GM12865 (cell line): ENCODE results near the gene HIC2.
"Not testable (repeated sequence)": the region's sequence is repeated elsewhere in the genome, so short reads cannot be mapped to it uniquely, and the experiment has no call there.

Experiments
- DNase-seq: peaks from one replicate; pipeline ENCODE4 v3.0.0; 2010; ENCODE audit warnings: low read depth
- H3K4me3 ChIP-seq: 2 replicates; pipeline ENCODE4 v1.5.1; 2011; ENCODE audit warnings: mild to moderate bottlenecking, low read depth, low read length, control low read depth
- CTCF ChIP-seq: IDR thresholded peaks from 2 replicates; pipeline ENCODE4 v1.5.1; 2011; ENCODE audit warnings: low read length, control low read depth, low read depth, inconsistent platforms; ENCODE audit not compliant: insufficient read depth; ENCODE audit errors: missing control alignments

The HIC2 gene

GRCh38 chr22:21424084-21424709 is 7.0 kb downstream of the HIC2 start:
- not testable (repeated sequence) for DNase-seq, H3K4me3 ChIP-seq

- H3K4me3 ChIP-seq, DNase-seq: not testable (repeated sequence)
Observed at GRCh38 chr22:21434378-21435233, 17.4 kb downstream of the HIC2 start.

GRCh38 chr22:21435998-21436810 is 19.0 kb downstream of the HIC2 start:
- not testable (repeated sequence) for DNase-seq, H3K4me3 ChIP-seq

GRCh38 chr22:21438013-21438412 is 20.8 kb downstream of the HIC2 start:
- not testable (repeated sequence) for DNase-seq, H3K4me3 ChIP-seq

- not testable (repeated sequence) for H3K4me3 ChIP-seq, DNase-seq
Observed at GRCh38 chr22:21440018-21440636, 23.0 kb downstream of the HIC2 start.

GRCh38 chr22:21440676-21441075 is 23.5 kb downstream of the HIC2 start:
- not testable (repeated sequence) for H3K4me3 ChIP-seq, DNase-seq

- not testable (repeated sequence) for H3K4me3 ChIP-seq, DNase-seq
Observed at GRCh38 chr22:21441170-21441569, 24.0 kb downstream of the HIC2 start.

GRCh38 chr22:21442123-21442522 is 25.0 kb downstream of the HIC2 start:
- not testable (repeated sequence) for DNase-seq, H3K4me3 ChIP-seq

GRCh38 chr22:21442646-21443045 is 25.5 kb downstream of the HIC2 start:
- not testable (repeated sequence) for H3K4me3 ChIP-seq, DNase-seq

- TF ChIP-seq CTCF, result no peak
- H3K4me3 ChIP-seq, result no peak overlapping the region
- DNase-seq, result no peak
Observed at GRCh38 chr22:21443057-21443734, 26.0 kb downstream of the HIC2 start.

- H3K4me3 ChIP-seq, result no peak overlapping the region
- DNase-seq, result no peak
- TF ChIP-seq CTCF, result no peak
Observed at GRCh38 chr22:21443735-21444421, 26.7 kb downstream of the HIC2 start.
